ENCODE measurements around the gene BAHD1.
"Not testable (repeated sequence)": the region's sequence is repeated elsewhere in the genome, so short reads cannot be mapped to it uniquely, and the experiment has no call there.

BAHD1 gene

DNA sequence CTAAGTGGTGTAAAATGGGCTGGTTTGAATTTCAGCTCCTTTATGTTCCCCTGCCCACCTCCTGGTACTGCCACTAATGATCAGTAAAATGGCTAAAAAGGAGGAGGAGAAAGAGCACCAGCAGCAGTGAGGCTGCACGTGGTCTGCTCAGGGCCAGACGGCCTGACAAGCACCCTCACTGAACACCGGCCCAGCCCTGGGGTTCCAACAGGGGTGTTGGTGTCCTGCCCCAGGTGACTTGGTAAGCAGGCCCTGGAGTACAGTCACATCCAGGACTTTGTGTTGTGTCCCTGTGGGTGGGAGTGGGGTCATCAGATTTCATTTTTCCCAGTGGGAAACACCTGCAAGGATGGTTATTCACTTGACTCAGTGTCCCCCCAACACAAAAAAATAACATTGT, 5.4 kb downstream of the BAHD1 start:
- no peak for DNase-seq

DNA sequence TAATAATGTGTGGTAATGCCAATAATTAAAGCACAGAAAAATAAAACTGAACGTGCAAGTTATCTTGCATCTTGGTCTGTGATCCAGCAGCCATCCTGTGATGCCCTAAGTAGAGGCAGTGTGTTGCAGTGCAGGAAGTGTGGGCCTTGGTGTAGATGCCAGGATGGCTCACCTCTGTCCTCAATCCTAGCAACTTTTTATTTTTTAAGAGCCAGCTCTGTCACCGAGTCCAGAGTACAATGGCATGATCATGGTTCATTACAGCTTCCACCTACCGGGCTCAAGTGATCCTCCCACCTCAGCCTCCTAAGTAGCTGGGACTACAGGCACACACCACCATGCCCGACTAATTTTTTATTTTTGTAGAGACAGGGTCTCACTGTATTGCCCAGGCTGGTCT, 7.6 kb downstream of the BAHD1 start:
- DNase-seq, result no peak

GRCh38 chr15:40449275-40449674, 8.5 kb downstream of the BAHD1 start:
- DNase-seq, result no peak

GRCh38 chr15:40450047-40450446, 9.3 kb downstream of the BAHD1 start:
- no peak for DNase-seq

DNA sequence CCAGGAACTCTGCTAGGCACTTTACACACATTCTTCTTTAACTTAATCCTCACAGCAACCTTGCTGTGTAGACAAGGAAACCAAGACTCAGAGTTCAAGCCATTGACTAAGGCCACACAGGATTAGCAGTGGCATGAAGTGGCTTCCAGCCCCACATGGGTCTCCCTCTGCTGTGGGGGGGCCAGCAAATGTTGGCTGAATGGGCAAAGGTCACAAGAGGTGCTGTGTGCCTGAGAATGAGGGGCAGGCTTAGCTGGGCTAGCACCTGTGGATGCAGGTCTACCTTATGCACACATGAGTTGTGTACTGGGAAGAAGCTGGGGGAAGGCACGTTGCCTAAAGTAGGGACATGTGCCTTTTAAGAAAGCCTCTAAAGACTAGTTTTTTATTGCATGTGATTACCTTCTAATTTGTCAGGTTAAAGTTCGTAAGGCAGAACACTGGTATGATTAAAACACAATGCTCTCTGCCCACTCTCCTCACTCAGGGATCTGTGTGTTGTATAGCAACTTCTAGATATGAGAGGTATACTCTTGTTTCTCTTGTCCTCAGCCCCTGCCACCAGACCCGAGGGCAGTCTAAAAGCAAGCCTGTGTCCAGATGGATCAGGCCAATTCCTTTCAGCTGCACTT, 10.9 kb downstream of the BAHD1 start:
- DNase-seq, result no peak

- no peak for DNase-seq
Measured at GRCh38 chr15:40452296-40453090, 11.7 kb downstream of the BAHD1 start.

DNA sequence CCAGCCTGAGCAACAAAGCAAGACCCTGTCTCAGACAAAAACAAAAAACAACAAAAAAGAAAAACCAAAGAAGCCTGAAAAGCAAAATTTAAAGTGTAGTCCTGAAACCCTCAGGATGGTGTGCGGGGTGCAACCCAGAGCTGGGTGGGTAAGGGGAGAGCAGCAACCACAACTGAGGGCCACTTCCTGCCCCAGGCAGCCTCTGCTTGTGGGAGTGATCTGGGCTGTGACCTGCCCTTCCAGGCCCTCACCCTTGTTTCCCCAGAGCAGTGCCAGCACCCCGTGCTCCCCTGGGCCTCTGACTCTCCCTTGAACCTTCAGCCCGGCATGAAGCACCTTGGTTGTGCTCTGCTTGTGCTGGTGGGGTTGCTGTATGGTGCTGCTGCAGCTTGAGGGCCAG, 13.2 kb downstream of the BAHD1 start:
- not testable (repeated sequence) for DNase-seq

GRCh38 chr15:40454904-40455391, 14.2 kb downstream of the BAHD1 start:
- DNase-seq, result no peak

- no peak for DNase-seq
Measured at GRCh38 chr15:40456299-40456712, 15.6 kb downstream of the BAHD1 start.

GRCh38 chr15:40456738-40457137, 16.0 kb downstream of the BAHD1 start:
- no peak for DNase-seq

DNA sequence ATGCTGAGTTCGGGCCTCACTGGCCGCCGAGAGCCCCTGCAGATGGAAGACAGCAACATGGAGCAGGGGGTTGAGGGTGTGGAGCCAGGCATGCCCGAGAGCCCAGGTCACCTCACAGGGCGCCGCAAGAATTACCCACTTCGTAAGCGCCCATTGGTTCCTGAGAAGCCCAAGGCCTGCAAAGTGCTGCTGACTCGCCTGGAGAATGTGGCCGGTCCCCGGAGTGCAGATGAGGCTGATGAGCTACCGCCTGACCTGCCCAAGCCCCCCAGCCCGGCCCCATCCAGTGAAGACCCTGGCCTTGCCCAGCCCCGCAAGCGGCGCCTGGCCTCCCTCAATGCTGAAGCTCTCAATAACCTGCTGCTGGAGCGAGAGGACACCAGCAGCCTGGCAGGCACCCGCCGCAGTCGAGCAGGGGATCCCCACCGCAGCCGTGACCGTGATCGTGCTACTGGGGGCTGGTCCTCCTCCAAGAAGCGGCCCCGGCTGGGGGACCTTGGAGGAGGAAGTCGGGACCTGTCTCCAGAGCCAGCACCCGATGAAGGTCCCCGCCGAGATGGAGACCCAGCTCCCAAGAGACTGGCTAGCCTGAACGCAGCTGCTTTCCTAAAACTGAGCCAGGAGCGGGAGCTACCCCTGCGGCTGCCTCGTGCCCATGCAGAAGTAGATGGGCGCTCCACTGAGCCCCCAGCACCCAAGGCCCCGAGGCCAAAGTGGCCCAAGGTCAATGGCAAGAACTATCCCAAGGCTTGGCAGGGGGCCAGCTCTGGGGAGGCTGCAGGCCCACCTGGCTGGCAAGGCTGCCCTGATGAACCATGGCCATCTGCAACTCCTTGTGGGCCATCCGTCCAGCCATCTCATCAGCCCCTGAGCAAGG, 18.0 kb downstream of the BAHD1 start:
- no peak for DNase-seq

DNA sequence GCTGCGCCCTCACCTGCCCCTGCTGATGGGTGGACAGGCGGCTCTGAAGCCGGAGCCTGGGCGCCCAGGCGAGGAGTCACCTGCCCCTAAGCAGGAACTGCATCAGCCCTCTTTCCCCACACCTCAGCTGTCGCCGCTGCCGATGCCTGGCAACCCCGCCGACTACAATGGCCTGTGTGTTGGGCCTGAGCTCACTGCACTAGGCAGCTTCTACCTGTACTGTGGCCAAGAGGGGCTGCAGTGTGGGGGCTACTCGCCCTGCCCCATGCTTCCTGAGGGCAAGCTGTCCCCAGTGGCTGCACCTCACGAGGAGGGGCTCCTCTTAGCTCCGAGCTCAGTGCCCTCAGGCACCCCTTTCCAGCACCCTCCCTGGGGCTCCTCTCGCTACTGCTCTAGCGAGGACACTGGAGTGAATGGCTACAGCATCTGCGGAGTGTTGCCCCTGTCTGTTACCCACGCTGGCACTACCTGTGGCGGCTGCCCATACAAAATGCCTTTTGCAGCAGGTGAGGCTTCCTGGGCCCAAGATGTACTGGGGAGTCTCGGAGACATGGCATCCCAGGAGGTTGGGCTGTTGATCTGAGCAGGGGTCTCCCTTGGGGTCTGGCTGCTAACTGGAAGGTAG, 18.8 kb downstream of the BAHD1 start:
- no peak for DNase-seq

DNA sequence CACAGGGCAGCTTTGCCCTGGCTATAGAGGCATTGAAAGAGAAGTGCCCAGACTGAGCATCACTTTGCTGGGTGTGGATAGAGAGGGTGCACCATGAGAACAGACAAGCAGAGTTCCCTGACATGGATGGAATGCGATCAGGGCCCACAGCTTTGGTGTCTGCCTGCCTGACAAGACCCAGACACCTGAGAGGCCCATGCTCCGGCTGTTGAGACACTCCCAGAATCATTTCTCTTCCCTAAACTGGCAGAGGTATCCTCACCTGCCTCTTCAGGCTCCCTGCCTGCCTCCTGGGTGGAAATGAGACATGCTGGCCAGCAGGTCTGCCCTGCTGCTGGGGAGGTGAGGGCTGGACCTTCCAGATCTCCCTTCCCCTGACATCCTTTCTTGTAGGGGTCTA, 19.7 kb downstream of the BAHD1 start:
- DNase-seq, result no peak

DNA sequence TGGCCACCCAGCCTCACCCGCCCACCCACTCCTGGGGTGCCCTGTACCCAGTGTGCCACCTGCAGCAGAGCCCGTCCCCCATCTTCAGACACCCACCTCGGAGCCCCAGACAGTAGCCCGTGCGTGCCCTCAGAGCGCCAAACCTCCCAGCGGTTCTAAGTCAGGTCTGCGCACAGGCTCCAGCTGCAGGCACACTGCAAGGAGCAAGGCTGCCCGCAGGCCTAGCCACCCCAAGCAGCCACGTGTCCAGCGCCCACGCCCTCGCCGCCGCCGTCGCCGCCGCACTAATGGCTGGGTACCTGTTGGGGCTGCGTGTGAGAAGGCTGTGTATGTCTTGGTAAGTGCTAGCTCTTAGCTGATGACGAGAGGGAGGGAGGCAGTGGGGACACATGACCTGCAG, 21.2 kb downstream of the BAHD1 start:
- no peak for DNase-seq

- DNase-seq, result no peak
Measured at GRCh38 chr15:40463279-40463678, 22.5 kb downstream of the BAHD1 start.

GRCh38 chr15:40463886-40464545, 23.3 kb downstream of the BAHD1 start:
- no peak for DNase-seq

DNA sequence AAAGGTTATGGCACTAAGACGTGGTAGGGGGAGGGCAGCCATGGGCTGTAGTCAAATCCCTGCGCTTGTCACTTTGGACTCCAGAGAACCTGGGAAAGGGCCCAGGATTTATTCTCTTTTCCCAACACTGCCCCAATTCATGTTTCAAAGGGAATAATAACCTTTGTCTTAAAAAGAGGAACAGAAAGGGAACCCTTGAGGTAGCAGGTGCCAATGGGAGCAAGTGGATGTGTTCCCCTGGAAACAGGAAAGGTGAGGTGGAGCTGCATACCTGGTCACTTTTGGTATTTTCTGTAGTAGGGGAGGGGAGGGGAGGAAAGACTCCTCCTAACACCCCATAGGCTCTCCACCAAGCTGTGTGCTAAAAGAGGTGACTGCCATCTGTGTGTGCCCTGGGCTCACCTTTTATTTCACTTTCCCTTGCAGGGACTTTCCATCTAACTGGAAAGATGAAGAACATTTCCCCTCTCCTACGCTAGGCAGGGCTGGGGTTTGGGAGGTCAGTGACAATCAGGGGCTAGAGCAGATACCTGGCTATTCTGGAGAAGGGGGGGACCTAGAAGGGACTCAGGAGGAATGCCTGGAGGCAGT, 23.9 kb downstream of the BAHD1 start:
- no peak for DNase-seq

DNA sequence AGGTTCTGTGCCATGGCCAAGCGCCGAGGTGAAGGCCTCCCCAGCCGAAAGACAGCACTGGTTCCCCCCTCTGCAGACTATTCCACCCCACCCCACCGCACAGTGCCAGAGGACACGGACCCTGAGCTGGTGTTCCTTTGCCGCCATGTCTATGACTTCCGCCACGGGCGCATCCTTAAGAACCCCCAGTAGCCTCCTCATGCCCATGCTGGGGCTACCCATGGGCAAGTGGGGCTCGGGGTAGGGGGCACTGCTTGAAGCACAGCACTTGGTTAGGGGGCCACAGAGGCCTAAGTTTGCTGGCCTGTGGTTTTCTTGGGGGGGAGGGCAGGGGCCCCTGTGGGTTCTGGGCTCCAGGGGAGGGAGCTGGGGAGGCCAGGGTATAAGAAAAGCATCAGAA, 25.2 kb downstream of the BAHD1 start:
- DNase-seq, result no peak

- DNase-seq, result no peak
Measured at GRCh38 chr15:40466426-40467260, 25.9 kb downstream of the BAHD1 start.

DNA sequence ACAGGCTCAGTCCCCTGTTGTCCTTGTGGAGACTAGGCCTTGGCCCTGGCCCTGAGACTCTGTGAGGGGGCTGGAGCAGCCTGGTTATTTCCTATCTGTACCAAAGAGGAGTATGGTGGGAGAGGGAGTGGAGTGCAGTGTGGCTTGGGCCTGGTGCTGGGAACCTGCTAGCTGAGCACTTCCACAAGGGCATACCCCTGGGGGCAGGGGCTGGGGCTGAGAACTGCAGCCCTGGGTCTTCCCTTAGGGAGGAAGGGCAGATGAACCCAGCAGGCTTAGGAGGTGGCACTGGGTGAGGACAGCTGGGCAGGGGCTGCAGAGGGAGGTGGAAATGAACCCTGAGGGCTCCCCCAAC, 26.5 kb downstream of the BAHD1 start:
- DNase-seq, result no peak

GRCh38 chr15:40468898-40469331, 28.2 kb downstream of the BAHD1 start:
- no peak for DNase-seq
